HL-60 (cell line): ENCODE data around the gene IL37.

Source experiments
- DNase-seq, 2 experiments: peaks; one replicate each; pipeline ENCODE4 v3.0.0-alpha.2; 2010 to 2020; ENCODE audit warnings: low read depth in 1 of 2, low spot score in 1 of 2
- H3K27ac ChIP-seq: fragments of 250-450 bp; sonication (Bioruptor Pico); replicated peaks from 2 replicates; pipeline ENCODE4 v1.5.1; 2020; ENCODE audit warnings: mild to moderate bottlenecking, moderate library complexity
- H3K27me3 ChIP-seq: fragments of 250-450 bp; sonication (Bioruptor Pico); 2 replicates; pipeline ENCODE4 v1.5.1; 2021; ENCODE audit warnings: mild to moderate bottlenecking, moderate library complexity; ENCODE audit not compliant: insufficient read depth, poor library complexity, severe bottlenecking
- H3K4me3 ChIP-seq: replicated peaks from 2 replicates; pipeline ENCODE4 v1.5.1; 2011; ENCODE audit warnings: mild to moderate bottlenecking, control low read depth, low read length; ENCODE audit not compliant: insufficient read depth
- GABPA ChIP-seq: IDR thresholded peaks from 2 replicates; pipeline ENCODE4 v1.6.1; 2012; ENCODE audit warnings: low read depth
- POLR2AphosphoS5 ChIP-seq: IDR thresholded peaks from 2 replicates; pipeline ENCODE4 v1.6.1; 2012; ENCODE audit warnings: low read depth
- SPI1 ChIP-seq: IDR thresholded peaks from 2 replicates; pipeline ENCODE4 v1.6.1; 2012; ENCODE audit warnings: low read depth, mild to moderate bottlenecking, borderline replicate concordance
- TF ChIP-seq, protein P1 (sequence below): IDR thresholded peaks from one replicate; pipeline ENCODE4 v1.5.1; 2011; ENCODE audit warnings: low read length, control low read depth, inconsistent platforms; ENCODE audit not compliant: insufficient read depth
- TF ChIP-seq, protein P2 (sequence below): IDR thresholded peaks from 2 replicates; pipeline ENCODE4 v1.6.1; 2012; ENCODE audit warnings: low read depth; ENCODE audit not compliant: insufficient replicate concordance

The IL37 gene

DNA sequence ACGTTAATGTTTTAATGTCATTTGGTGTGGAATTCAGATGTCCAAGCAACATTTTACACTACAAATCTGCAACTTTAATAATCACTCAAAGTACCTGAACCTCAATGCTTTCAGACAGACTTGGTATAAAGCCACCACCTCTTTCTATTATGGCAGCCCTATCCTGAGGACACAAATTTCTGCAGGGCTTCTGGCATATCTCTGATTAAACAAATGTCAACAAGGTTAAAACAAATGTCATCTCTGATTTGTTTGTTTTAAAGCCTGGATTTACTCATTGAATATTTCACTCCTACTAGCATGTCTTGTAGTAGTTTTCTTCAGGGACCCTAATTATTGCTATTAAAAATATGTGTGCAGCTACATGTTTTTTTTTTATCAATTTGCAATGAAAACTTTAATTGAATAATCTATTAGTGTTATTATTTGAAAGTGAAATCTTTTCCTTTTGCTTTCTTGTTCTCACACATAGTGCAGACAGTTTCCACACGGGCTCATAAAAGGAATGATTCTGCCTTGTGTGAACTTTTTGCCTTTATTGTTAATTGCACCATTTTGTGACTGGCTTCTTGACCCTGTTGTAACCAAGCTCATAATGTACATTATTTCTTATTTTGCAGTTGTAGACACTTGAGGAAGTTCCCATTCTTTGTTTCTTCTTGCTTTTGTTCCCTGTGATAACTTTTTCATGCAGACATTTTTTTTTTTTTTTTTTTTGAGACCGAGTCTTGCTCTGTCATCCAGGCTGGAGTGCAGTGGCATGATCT, 30.1 kb downstream of the IL37 start:
- no peaks in the 10 kb centered on the region for H3K27me3 ChIP-seq
- H3K27ac ChIP-seq = no peak overlapping the region
- H3K4me3 ChIP-seq = no peak overlapping the region
- no peak for DNase-seq
- TF ChIP-seq, protein P1, sequence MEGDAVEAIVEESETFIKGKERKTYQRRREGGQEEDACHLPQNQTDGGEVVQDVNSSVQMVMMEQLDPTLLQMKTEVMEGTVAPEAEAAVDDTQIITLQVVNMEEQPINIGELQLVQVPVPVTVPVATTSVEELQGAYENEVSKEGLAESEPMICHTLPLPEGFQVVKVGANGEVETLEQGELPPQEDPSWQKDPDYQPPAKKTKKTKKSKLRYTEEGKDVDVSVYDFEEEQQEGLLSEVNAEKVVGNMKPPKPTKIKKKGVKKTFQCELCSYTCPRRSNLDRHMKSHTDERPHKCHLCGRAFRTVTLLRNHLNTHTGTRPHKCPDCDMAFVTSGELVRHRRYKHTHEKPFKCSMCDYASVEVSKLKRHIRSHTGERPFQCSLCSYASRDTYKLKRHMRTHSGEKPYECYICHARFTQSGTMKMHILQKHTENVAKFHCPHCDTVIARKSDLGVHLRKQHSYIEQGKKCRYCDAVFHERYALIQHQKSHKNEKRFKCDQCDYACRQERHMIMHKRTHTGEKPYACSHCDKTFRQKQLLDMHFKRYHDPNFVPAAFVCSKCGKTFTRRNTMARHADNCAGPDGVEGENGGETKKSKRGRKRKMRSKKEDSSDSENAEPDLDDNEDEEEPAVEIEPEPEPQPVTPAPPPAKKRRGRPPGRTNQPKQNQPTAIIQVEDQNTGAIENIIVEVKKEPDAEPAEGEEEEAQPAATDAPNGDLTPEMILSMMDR = no peak
- TF ChIP-seq GABPA = no peak
- TF ChIP-seq, protein P2, sequence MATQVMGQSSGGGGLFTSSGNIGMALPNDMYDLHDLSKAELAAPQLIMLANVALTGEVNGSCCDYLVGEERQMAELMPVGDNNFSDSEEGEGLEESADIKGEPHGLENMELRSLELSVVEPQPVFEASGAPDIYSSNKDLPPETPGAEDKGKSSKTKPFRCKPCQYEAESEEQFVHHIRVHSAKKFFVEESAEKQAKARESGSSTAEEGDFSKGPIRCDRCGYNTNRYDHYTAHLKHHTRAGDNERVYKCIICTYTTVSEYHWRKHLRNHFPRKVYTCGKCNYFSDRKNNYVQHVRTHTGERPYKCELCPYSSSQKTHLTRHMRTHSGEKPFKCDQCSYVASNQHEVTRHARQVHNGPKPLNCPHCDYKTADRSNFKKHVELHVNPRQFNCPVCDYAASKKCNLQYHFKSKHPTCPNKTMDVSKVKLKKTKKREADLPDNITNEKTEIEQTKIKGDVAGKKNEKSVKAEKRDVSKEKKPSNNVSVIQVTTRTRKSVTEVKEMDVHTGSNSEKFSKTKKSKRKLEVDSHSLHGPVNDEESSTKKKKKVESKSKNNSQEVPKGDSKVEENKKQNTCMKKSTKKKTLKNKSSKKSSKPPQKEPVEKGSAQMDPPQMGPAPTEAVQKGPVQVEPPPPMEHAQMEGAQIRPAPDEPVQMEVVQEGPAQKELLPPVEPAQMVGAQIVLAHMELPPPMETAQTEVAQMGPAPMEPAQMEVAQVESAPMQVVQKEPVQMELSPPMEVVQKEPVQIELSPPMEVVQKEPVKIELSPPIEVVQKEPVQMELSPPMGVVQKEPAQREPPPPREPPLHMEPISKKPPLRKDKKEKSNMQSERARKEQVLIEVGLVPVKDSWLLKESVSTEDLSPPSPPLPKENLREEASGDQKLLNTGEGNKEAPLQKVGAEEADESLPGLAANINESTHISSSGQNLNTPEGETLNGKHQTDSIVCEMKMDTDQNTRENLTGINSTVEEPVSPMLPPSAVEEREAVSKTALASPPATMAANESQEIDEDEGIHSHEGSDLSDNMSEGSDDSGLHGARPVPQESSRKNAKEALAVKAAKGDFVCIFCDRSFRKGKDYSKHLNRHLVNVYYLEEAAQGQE = no peak
- TF ChIP-seq POLR2AphosphoS5 = no peak
- TF ChIP-seq SPI1 = no peak

DNA sequence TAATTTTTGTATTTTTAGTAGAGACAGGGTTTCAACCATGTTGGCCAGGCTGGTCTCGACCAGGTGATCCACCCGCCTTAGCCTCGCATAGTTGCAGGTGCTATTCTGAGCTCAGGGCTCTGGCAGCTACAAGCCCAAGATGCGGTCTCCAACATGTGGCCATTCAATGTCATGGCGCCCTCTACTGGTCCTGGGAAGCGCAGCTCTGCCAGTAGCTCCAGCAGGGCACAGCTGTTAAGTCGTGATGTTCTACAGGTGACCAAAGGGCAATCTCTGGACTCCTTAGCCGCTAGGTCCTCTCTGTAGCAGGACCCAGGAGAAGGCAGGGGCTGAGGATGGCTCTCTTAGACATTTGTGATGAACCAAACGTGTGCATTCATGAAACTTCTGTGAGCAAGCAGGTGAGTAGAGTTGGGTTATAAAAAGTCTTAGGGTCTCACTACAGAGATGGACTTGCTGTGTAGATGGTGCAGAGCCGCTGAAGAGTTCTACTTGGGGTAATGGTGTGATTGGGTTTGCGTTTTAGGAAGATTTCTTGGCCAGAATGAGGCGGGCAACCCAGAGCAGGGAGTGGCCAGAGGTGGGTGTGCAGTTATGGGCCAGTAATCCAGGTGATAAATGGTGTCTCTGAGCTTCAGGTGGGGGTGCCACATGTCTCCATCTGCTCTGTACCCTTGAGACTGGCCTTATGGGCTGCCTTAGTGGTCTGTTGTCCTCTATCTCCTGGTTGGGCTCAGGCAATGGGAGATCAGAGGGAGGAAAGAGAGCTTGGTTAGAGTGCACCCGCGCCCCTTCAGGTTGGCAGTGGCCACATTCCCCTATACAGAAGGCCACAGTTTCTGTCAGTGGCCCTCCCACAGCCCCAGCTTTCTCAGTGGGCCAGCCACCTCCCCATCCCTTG, 31.0 kb downstream of the IL37 start:
- H3K27me3 ChIP-seq = no peaks in the 10 kb centered on the region
- no peak overlapping the region for H3K27ac ChIP-seq
- DNase-seq = peak; percentile 34 to 84
- TF ChIP-seq, protein P1 = peak; percentile 93
- TF ChIP-seq SPI1 = no peak
- H3K4me3 ChIP-seq = no peak overlapping the region

DNA sequence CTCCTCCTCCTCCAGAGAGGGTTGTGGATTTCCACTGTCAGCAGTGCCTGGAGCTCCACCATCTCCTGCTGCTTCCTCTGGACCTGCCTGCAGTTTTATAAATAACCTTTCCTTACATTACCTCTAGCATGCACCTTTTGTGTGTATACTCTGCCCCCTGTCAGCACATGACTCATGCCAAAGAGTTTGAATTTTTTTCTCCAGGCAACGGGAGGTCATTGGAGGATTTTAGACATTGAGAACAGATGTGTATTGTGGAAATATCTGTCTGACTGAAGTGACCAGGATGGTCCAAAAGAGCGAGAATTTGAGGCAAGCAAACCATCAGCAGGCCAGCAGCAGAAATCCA, 31.7 kb downstream of the IL37 start:
- TF ChIP-seq GABPA (no peak), POLR2AphosphoS5 (no peak), SPI1 (no peak)
- TF ChIP-seq, protein P2 = no peak
- TF ChIP-seq, protein P1 = no peak
- Histone ChIP-seq H3K27me3 (no peaks in the 10 kb centered on the region), H3K27ac (no peak overlapping the region), H3K4me3 (no peak overlapping the region)
- DNase-seq = no peak
